Measurements from ENCODE around the gene TEDDM1.

GRCh38 chr1:182392050-182393028, 8.1 kb downstream of the TEDDM1 start:
- TF ChIP-seq SNAI2 (CRISPR knock-in tag; IDR thresholded peaks at IDR 0.05) = no peak
- TF ChIP-seq ZFP30 (CRISPR knock-in tag; IDR thresholded peaks at IDR 0.05) = no peak
